IgD-negative memory B cell (primary cell): ENCODE results near the gene GLIS1. TPM values are rescaled to one million over a fixed set of nuclear protein-coding genes. Genes with fewer than 3 reads are reported as not detected.
A peak's percentile ranks its signal among the peaks of the same experiment; 100 is the strongest.
"Not testable (repeated sequence)": the region's sequence is repeated elsewhere in the genome, so short reads cannot be mapped to it uniquely, and the experiment has no call there.

Experiments
- H3K27ac Mint-ChIP-seq, 3 donors: one replicate each; pipeline ENCODE4 v1.8.0; 2020 to 2022; ENCODE audit warnings: mild to moderate bottlenecking in 3 of 3, mixed read lengths in 3 of 3, moderate library complexity in 1 of 3
- H3K27me3 Mint-ChIP-seq: one replicate; pipeline ENCODE4 v1.8.0; 2021; ENCODE audit warnings: mixed read lengths
- H3K36me3 Mint-ChIP-seq: one replicate; pipeline ENCODE4 v1.8.0; 2020; ENCODE audit warnings: mild to moderate bottlenecking, mixed read lengths
- H3K4me1 Mint-ChIP-seq, 3 donors: one replicate each; pipeline ENCODE4 v1.8.0; 2020 to 2022; ENCODE audit warnings: mixed read lengths in 3 of 3, mild to moderate bottlenecking in 1 of 3
- H3K4me3 Mint-ChIP-seq, 4 donors: one replicate each; pipeline ENCODE4 v1.8.0; 2020 to 2022; ENCODE audit warnings: mild to moderate bottlenecking in 4 of 4, mixed read lengths in 4 of 4, moderate library complexity in 3 of 4
- H3K9me3 Mint-ChIP-seq, 3 donors: one replicate each; pipeline ENCODE4 v1.8.0; 2020 to 2021; ENCODE audit warnings: mixed read lengths in 3 of 3, mild to moderate bottlenecking in 1 of 3
- polyA plus RNA-seq: library from polyadenylated mRNA; unstranded; fragments of 300-500 nt; fragmentation: Illumina TruSeq; gene quantifications from one replicate; pipeline ENCODE4 v1.2.3, GENCODE V29; 2021

Gene GLIS1
- polyA plus RNA-seq, 1 donor from 2014 or later = not detected

- Mint-ChIP-seq H3K36me3 (peaks cover 3% of the 10 kb centered on the region), H3K4me1 (peaks cover 0 to 3% (median 0%) of the 10 kb centered on the region in 3 donors), H3K9me3 (peaks cover 0 to 9% (median 3%) of the 10 kb centered on the region in 3 donors), H3K27ac (no peak overlapping the region), H3K4me3 (no peak overlapping the region), H3K27me3 (peaks cover 22% of the 10 kb centered on the region)
Observed at GRCh38 chr1:53563611-53564010, 175.4 kb downstream of the GLIS1 start.

DNA sequence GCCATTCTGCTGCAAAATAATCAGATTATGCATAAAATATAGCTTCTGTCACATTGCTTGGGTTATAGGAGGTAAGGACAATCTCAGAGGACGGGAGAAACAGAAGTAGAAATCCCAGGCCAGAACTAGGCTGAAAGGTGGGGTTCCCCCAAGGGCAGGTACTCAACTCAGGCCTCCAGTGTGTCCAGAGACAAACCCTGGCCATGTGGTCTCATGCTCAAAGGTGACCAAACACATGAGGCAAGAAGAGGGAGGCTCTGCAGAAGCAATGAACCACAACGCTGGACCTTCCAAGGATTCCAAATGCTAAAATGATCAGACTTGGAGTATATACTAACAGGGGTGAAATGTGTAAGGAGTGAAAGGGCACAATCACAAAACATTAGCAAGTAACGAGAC lies 176.0 kb downstream of the GLIS1 start:
- H3K4me3 Mint-ChIP-seq = no peak overlapping the region

GRCh38 chr1:53562291-53562980 lies 176.5 kb downstream of the GLIS1 start:
- peaks cover 22% of the 10 kb centered on the region for H3K27me3 Mint-ChIP-seq
- H3K27ac Mint-ChIP-seq = no peak overlapping the region
- peaks cover 0 to 9% (median 2%) of the 10 kb centered on the region in 3 donors for H3K9me3 Mint-ChIP-seq
- no peak overlapping the region for H3K4me3 Mint-ChIP-seq
- peaks cover 0 to 3% (median 0%) of the 10 kb centered on the region in 3 donors for H3K4me1 Mint-ChIP-seq
- peaks cover 3% of the 10 kb centered on the region for H3K36me3 Mint-ChIP-seq

More for the DNA sequence above, 176.0 kb downstream of the GLIS1 start:
- Mint-ChIP-seq H3K4me1 (peaks cover 0 to 3% (median 0%) of the 10 kb centered on the region in 3 donors), H3K9me3 (peaks cover 0 to 9% (median 2%) of the 10 kb centered on the region in 3 donors), H3K27ac (no peak overlapping the region), H3K36me3 (peaks cover 3% of the 10 kb centered on the region), H3K27me3 (peaks cover 22% of the 10 kb centered on the region)

- Mint-ChIP-seq H3K36me3 (peaks cover 3% of the 10 kb centered on the region), H3K27me3 (peaks cover 16% of the 10 kb centered on the region), H3K9me3 (peaks cover 0 to 2% (median under 1%) of the 10 kb centered on the region in 3 donors), H3K4me1 (peaks cover 0 to under 1% (median 0%) of the 10 kb centered on the region in 3 donors), H3K27ac (no peak overlapping the region), H3K4me3 (no peak overlapping the region)
Observed at GRCh38 chr1:53561503-53562105, 177.4 kb downstream of the GLIS1 start.

DNA sequence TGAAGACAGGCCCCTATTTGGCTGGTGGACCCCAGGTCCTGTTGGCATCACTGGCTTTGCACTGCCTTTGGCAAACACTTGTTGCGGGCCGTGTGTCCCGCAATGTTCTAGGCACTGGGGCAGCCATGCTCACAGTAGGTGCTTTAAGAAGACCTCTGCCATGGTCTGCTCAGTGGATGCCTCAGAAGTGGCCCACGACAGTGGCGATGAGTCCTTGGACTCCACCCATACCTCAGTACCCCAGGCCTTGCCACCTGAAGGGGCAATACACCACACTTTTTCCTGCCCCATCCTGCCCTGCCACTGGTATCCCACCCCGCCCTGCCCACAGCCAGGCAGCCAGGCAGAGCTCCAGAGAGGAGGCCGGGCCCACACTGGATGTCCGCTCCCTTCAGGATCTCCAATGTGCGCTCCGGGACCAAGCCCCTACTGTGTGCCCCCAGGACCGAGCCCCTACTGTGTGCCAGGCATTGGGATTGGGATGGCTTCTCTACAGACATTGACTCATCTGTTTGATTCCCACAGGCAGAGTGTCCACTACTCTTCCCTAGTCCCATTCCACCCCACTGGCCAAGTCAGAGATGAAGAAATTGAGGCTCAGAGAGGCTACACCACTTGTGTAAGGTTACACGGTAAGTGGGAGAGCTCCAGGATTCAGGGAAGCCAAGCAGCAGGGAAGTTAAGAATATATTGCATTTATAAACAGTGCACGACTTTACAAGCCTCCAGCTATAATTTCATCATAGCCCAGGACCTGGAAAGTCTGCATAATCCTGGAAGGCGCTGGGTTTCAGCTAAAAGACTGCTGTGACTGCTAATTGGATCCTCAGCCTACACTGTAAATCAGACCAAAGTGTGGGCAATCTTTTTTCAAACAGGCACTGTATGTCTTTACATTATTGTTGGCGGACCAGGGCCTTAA lies 178.1 kb downstream of the GLIS1 start:
- no peaks in the 10 kb centered on the region for H3K4me1 Mint-ChIP-seq
- peaks cover 16% of the 10 kb centered on the region for H3K27me3 Mint-ChIP-seq
- H3K36me3 Mint-ChIP-seq = peaks cover 1% of the 10 kb centered on the region
- peaks cover 0 to 2% (median 0%) of the 10 kb centered on the region in 3 donors for H3K9me3 Mint-ChIP-seq
- H3K4me3 Mint-ChIP-seq = no peak overlapping the region
- H3K27ac Mint-ChIP-seq = no peak overlapping the region

GRCh38 chr1:53559854-53560580 lies 178.9 kb downstream of the GLIS1 start:
- H3K4me3 Mint-ChIP-seq = no peak overlapping the region
- no peak overlapping the region for H3K27ac Mint-ChIP-seq
- H3K9me3 Mint-ChIP-seq = peaks cover 0 to 2% (median 0%) of the 10 kb centered on the region in 3 donors
- H3K27me3 Mint-ChIP-seq = peaks cover 15% of the 10 kb centered on the region
- H3K4me1 Mint-ChIP-seq = no peaks in the 10 kb centered on the region
- H3K36me3 Mint-ChIP-seq = peaks cover 1% of the 10 kb centered on the region

DNA sequence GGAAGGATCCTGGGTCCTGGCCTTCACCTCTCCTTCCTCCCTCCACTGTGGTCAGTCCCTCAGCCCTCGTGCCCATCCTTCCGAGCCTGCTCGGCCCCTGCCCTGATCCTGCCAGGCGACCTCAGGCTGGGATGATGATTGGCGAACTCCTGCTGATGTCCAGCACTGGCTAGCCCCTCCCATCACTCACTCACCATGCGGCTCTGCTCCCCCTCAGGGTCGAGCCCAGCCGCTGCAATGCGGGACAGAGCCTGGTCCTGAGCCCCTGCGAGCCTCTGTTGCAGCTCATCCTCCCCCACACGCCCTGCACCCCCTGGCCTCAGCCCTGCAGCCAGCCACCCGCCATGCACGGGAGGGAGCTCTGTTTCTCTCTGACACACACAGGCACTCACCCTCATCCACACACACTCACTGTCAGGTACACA lies 179.6 kb downstream of the GLIS1 start:
- H3K4me1 Mint-ChIP-seq = no peaks in the 10 kb centered on the region
- H3K36me3 Mint-ChIP-seq = peaks cover 1% of the 10 kb centered on the region
- peaks cover 0 to 2% (median 0%) of the 10 kb centered on the region in 3 donors for H3K9me3 Mint-ChIP-seq
- peaks cover 15% of the 10 kb centered on the region for H3K27me3 Mint-ChIP-seq
- H3K27ac Mint-ChIP-seq = no peak overlapping the region
- no peak overlapping the region for H3K4me3 Mint-ChIP-seq

DNA sequence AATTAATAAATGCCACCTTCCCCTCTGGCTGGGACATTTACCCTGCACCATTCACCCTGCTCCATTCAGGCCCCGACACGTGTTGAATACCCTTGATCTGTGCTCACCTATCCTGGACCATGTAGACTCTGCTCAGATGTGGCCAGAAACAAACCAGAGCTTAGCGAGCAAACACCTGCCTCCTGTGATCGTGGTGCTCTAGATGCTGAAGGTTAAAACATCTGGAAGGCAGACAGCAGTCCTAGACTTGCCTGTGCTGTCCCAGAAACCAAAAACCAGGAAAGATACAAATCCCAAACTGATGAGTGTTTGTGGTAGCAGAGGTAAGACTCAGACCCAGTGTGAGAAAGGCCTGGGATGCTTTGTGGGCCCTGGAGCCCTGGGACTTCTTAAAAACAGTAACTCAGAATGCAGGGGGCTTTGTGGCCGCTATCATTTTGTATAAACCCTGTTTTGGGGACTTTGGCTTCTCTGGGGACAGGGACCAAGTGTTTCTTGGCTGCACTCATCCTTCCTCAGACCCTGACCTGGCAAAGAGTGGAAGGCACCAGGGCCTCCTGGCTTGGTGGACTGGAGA lies 180.1 kb downstream of the GLIS1 start:
- peak overlapping the region in 1 of 3 donors; percentile 80 for H3K27ac Mint-ChIP-seq

GRCh38 chr1:53557830-53558738 lies 180.9 kb downstream of the GLIS1 start:
- Mint-ChIP-seq H3K4me1 (no peaks in the 10 kb centered on the region), H3K36me3 (peaks cover 1% of the 10 kb centered on the region), H3K4me3 (no peak overlapping the region), H3K27me3 (peaks cover 19% of the 10 kb centered on the region), H3K27ac (peak overlapping the region in 1 of 3 donors; percentile 80), H3K9me3 (peaks cover 0 to 2% (median 0%) of the 10 kb centered on the region in 3 donors)

More for the DNA sequence above, 180.1 kb downstream of the GLIS1 start:
- Mint-ChIP-seq H3K4me3 (no peak overlapping the region), H3K9me3 (peaks cover 0 to 2% (median 0%) of the 10 kb centered on the region in 3 donors), H3K27me3 (peaks cover 15% of the 10 kb centered on the region), H3K36me3 (peaks cover 1% of the 10 kb centered on the region), H3K4me1 (no peaks in the 10 kb centered on the region)

GRCh38 chr1:53557369-53557768 lies 181.6 kb downstream of the GLIS1 start:
- Mint-ChIP-seq H3K9me3 (peaks cover 0 to 2% (median 0%) of the 10 kb centered on the region in 3 donors), H3K4me3 (no peak overlapping the region), H3K27me3 (peaks cover 12% of the 10 kb centered on the region), H3K4me1 (no peaks in the 10 kb centered on the region), H3K27ac (no peak overlapping the region), H3K36me3 (no peaks in the 10 kb centered on the region)

DNA sequence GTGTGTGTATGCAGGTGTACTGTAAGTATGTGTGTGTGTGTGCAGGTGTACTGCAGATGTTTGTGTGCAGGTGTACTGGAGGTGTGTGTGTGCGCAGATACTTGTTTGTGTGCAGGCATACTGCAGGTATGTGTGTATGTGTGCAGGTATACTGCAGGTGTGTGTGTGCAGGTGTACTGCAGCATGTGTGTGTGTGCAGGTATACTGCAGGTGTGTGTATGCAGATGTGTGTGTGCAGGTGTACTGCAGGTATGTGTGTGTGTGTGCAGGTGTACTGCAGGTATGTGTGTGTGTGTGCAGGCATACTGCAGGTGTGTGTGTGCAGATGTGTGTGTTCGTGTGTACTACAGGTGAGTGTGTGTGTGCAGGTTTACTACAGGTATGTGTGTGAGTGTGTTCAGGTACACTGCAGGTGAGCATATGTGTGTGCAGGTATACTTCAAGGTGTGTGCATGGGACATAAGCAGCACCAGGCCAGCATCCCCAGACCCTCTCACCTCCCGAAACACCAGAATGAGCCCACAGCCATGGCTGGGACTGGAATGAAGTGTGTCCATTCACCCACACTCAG lies 182.2 kb downstream of the GLIS1 start:
- peaks cover 7% of the 10 kb centered on the region for H3K27me3 Mint-ChIP-seq
- H3K4me1 Mint-ChIP-seq = no peaks in the 10 kb centered on the region
- no peak overlapping the region for H3K27ac Mint-ChIP-seq
- no peaks in the 10 kb centered on the region for H3K36me3 Mint-ChIP-seq
- peaks cover 0 to 2% (median 0%) of the 10 kb centered on the region in 3 donors for H3K9me3 Mint-ChIP-seq
- no peak overlapping the region for H3K4me3 Mint-ChIP-seq

GRCh38 chr1:53555620-53556326 lies 183.2 kb downstream of the GLIS1 start:
- not testable (repeated sequence) for H3K9me3 Mint-ChIP-seq, H3K4me3 Mint-ChIP-seq, H3K36me3 Mint-ChIP-seq, H3K4me1 Mint-ChIP-seq, H3K27me3 Mint-ChIP-seq, H3K27ac Mint-ChIP-seq
